GM19397 (cell line): ENCODE results near the gene ST6GAL1.

Experiments
- ATAC-seq: cut with Tn5 transposase; IDR thresholded peaks from one replicate; pipeline ENCODE4 v1.9.1; 2021; ENCODE audit warnings: mild to moderate bottlenecking, moderate library complexity; ENCODE audit not compliant: unreplicated experiment

Gene ST6GAL1

DNA sequence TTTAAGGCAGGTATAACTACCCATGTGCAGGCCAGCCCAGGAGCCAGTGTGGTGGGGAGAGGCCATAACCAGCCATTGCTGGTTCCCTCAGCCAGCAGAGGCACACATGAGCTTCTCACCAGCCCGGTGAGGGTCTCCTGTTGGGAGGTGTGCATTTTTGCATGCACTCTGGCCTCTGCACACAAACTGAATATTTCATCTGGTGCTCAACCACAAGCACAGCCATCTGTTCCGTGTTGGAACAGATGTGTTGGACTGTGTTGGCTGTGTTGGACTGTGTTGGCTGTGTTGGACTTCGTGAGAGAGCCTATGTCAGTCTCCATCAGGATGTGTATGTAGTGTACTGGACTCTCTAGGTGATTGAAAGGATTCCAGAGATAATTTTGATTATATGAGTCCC lies 141.8 kb downstream of the ST6GAL1 start:
- no peak for ATAC-seq

DNA sequence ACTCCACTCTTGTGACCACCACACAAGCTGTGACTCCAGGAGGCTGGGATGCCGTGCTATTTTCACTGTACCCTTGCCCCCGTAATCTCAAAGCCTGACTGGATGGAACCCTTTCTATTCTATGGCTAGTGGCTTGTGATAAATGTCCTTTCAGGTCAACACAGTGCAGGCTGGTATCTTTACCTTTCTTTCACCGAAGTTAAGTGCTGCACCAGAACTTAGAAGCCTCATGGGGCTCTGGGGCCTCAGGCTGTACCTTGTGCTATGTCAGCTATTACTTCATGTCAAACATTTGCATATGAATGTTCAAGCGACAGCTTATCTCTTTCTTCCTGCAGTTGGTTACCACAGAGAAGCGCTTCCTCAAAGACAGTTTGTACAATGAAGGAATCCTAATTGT lies 142.2 kb downstream of the ST6GAL1 start:
- ATAC-seq: no peak

- no peak for ATAC-seq
Measured at GRCh38 chr3:187073581-187074098, 143.3 kb downstream of the ST6GAL1 start.

DNA sequence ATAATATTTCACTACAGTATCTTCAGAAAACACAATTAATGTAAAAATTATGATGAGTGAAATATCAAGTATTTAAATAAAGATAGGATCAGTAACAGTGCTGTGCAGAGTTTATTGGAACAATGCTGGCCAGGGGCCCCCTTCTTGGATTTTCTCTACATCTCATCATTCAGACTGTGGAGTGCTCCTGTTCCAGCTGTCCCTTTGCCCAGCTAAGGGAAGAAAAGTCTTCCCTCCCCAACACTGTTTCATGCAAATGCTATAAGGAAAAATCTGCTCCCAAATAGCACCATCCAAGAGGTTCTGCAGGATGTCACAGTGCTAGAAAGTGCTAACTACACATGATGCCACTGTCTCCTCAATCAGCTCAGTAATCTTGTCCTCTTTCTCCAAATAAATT lies 144.5 kb downstream of the ST6GAL1 start:
- no peak for ATAC-seq

DNA sequence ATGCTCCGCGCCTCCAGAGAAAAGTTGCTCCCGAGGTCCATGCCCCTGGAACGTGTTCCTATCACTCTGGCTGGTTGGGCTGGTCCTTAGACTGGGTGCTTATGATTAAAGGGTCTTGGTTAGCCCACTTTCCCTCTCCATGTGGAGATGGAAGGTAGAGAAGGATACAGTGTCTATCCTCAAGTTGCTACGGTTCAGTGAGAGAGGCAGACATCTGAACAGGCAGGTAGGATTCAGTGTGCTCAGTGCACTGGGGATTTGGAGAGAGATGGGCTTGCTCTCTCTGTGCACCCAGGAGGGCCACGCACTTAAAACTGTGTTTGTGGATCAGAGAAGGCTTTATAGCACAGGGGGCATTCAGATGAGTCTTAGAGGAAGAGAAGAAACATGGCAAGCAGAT lies 146.0 kb downstream of the ST6GAL1 start:
- ATAC-seq: no peak

DNA sequence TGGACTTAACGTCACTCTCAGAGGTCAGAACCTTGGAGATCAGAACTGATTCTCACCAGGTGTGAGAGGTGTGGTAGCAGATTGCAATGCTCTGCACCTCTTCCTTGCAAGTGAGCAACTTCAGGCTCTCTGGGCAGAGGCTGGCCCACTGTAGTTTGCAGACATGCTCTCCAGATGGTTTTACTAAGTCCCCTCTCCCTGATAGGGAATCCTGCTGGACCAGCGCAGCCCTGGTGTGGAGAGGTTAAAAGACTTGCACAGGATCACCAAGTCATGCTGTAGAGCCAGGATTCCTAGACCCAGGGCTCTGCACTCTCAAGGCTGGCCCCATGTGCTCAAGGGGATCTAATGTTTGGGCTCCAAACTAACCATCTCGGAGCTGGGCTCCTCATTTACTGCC lies 146.8 kb downstream of the ST6GAL1 start:
- ATAC-seq: no peak

DNA sequence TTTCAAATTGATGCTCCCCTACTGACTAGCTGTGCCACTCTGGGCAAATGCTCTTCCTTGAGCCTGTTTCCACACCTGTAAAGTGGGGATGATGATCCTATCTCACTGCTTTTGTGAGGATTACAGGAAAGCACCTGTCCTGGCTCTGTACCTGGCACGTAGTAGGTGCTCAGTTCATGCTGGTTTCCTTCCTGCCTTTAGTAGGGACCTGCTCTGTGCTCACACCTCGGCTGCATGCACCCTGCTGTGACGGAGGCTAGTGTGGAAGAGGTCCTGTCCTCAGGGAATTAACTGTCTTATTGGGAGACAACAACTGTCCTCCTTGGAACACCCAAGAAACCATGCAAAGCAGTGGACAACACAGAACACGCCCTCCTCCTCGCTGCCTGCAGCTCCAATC lies 147.2 kb downstream of the ST6GAL1 start:
- no peak for ATAC-seq

- ATAC-seq: no peak
Measured at GRCh38 chr3:187079090-187080022, 149.0 kb downstream of the ST6GAL1 start.

- no peak for ATAC-seq
Measured at GRCh38 chr3:187080799-187081450, 150.6 kb downstream of the ST6GAL1 start.

DNA sequence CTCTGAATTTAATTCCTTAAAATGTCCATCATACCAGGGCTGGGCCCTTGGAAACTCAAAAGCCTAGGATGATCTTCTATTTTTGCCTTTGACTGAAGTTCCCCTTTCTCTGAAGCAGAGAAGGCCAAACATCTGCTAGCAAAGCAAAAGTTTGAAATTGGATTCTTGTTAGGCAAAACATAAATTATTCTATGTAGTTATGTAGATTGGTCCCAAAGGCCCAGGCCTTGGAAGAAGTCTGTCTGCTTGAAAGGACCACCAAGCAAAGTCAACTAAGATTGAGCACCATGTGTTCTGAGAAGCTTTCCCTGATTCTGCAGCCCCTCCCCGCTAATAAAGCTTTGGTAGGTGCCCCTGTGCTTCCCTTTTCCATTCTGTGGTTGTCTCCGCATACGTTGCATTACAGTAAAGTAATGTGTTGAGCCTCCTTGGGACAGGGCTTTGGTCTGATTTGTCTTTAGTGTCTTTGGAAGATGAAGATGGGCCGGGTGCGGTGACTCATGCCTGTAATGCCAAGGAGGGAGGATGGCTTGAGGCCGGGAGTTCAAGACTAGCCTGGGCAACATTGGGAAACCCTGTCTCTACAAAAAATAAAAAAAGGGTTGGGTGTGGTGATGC lies 152.5 kb downstream of the ST6GAL1 start:
- no peak for ATAC-seq

GRCh38 chr3:187084126-187084525 lies 153.8 kb downstream of the ST6GAL1 start:
- ATAC-seq: no peak

GRCh38 chr3:187084580-187084979 lies 154.3 kb downstream of the ST6GAL1 start:
- no peak for ATAC-seq

- no peak for ATAC-seq
Measured at GRCh38 chr3:187085021-187085666, 154.8 kb downstream of the ST6GAL1 start.

GRCh38 chr3:187085933-187086332 lies 155.6 kb downstream of the ST6GAL1 start:
- no peak for ATAC-seq

GRCh38 chr3:187086831-187087230 lies 156.5 kb downstream of the ST6GAL1 start:
- no peak for ATAC-seq

- no peak for ATAC-seq
Measured at GRCh38 chr3:187088701-187089100, 158.4 kb downstream of the ST6GAL1 start.

DNA sequence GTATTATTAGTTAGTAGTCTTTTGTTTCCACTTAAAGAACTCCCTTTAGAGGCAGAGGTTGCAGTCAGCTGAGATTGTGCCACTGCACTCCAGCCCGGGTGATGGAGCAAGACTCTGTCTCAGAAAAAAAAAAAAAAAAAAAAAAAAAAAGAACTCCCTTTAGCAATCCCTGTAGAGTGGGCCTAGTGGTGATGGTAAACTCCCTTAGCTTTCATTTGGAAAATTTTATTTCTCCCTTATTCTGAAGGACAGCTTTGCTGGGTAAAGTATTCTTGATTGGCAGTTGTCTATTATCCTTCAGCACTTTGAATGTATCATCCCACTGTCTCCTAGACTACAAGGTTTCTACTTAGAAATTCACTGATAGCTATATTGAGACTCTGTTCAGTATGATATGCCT lies 163.0 kb downstream of the ST6GAL1 start:
- ATAC-seq: no peak

DNA sequence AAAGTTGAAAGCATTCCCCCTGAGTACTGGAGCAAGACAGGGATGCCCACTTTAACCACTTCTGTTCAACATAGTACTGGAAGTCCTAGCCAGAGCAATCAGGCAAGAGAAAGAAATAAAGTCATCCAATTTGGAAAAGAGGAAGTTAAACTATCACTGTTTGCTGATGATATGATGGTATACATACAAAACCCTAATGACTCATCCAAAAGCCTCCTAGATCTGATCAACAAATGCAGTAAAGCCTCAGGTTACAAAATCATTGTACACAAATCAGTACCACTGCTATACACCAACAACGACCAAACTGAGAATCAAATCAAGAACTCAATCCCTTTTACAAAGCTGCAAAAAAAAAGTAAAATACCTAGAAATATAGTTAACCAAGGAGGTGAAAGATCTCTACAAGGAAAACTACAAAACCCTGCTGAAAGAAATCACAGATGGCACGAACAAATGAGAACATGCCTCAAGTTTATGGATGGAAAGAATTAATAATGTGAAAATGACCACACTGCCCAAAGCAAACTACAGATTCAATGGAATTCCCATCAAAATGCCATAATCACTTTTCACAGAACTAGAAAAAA lies 168.7 kb downstream of the ST6GAL1 start:
- ATAC-seq: no peak

DNA sequence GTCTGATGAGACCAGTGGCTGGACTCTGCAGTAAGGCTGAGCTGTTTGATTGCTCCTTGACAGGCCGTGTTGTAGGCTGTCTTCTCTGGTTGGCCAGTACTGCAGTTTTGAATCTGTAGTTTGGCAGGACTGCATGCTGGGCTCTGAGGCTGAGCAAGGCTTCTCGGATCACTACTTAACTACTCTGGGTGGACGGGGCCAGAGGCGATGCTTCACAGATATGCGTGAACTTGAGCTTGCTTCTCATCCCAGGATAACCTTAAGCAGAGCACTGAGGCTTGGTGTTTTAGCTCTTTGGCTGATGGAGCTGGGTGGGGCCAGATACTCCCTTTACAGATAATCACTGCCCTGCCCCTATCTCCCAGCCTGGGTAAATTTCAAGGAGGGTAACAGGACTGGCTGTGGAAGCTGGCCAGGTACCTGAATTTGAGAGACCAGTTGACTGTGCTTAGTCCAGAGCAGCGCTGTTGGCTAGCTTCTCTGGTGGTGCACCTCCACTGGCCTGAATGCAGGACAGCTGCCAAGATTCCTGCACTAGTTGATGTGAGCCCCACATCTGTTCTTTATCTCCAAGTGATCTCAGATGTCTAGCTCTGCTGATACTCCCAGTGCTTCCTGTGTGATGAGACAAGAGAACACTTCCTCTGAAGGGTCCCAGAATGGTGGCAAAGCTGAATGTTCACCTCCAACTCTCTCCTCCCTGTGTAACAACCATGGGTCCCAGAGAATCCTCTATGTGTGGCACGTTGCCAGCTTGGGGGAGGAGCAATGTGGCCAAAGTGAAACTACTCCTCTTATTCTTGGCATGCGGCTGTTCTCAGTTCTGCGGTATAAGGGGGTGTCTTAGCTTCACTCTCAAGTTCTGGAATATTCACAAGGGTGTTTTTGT lies 171.1 kb downstream of the ST6GAL1 start:
- ATAC-seq: no peak
